Aorta (tissue), 5 donors: Measurements from ENCODE around the gene ITPRIPL1. TPM values are rescaled to one million over a fixed set of nuclear protein-coding genes. Genes with fewer than 3 reads are reported as not detected.
"Not testable (repeated sequence)": the region's sequence is repeated elsewhere in the genome, so short reads cannot be mapped to it uniquely, and the experiment has no call there.

Experiments
- ATAC-seq: fragments of 200-7000 bp; cut with Tn5 transposase; one replicate; pipeline ENCODE4 v1.9.1; 2022; ENCODE audit warnings: moderate library complexity; ENCODE audit not compliant: low FRiP score
- DNase-seq, 2 donors: peaks; one replicate each; pipeline ENCODE4 v3.0.0-alpha.2; 2020
- H3K27ac ChIP-seq, 2 donors: one replicate each; pipeline ENCODE4 v1.5.1; 2013; ENCODE audit warnings: low read length in 2 of 2, mild to moderate bottlenecking in 2 of 2, moderate library complexity in 2 of 2, control low read depth in 1 of 2, inconsistent platforms in 1 of 2, low read depth in 1 of 2
- H3K27me3 ChIP-seq, 2 donors: one replicate each; pipeline ENCODE4 v1.6.1; 2013; ENCODE audit warnings: control low read depth in 1 of 2, low read length in 1 of 2, mild to moderate bottlenecking in 1 of 2, moderate library complexity in 1 of 2; ENCODE audit not compliant: insufficient read depth in 2 of 2, control insufficient read depth in 1 of 2
- H3K36me3 ChIP-seq, 2 donors: one replicate each; pipeline ENCODE4 v1.6.1; 2013; ENCODE audit warnings: control low read depth in 1 of 2, low read length in 1 of 2, mild to moderate bottlenecking in 1 of 2; ENCODE audit not compliant: insufficient read depth in 2 of 2, control insufficient read depth in 1 of 2
- H3K4me1 ChIP-seq, 2 donors: one replicate each; pipeline ENCODE4 v1.6.1; 2013; ENCODE audit warnings: low read length in 2 of 2, control low read depth in 1 of 2, mild to moderate bottlenecking in 1 of 2, moderate library complexity in 1 of 2; ENCODE audit not compliant: insufficient read depth in 2 of 2, control insufficient read depth in 1 of 2
- H3K4me3 ChIP-seq, 2 donors: one replicate each; pipeline ENCODE4 v1.5.1; 2013; ENCODE audit warnings: low read length in 2 of 2, control low read depth in 1 of 2, mild to moderate bottlenecking in 1 of 2
- H3K9me3 ChIP-seq: one replicate; pipeline ENCODE4 v1.6.1; 2013; ENCODE audit warnings: mild to moderate bottlenecking, low read length; ENCODE audit not compliant: control insufficient read depth
- WGBS, 2 donors: extraction: QIAGEN DNeasy Blood & Tissue Kit; methylation state at CpG; one replicate each; pipeline ENCODE4 v1.1.7; 2013; 5-methylcytosine and 5-hydroxymethylcytosine counted together
- intact Hi-C, 2 donors: fragments of 100-400 bp; cut with DNase I; formaldehyde crosslinking; loops; one replicate each; pipeline versions ENCODE4 v1.14.2 to v1.15.0; 2022
- long read RNA-seq, 2 donors: library from polyadenylated mRNA; unstranded; transcript quantifications; one replicate each; pipeline ENCODE4 v2.0.0, GENCODE V29; 2020 to 2021
- polyA plus RNA-seq, 2 donors: library from polyadenylated mRNA; stranded (reverse); fragments of 200-250 nt; gene quantifications; one replicate each; pipeline ENCODE4 v1.2.3, GENCODE V29; 2013
- total RNA-seq, 2 donors: library from RNA; stranded (reverse); fragmentation: NEBNext Ultra II Directional; extraction: Animal tissue kit (Norgen Biotek cat#: 25700); gene quantifications; one replicate each; pipeline ENCODE4 v1.2.1, GENCODE V29; 2021
- donor health status: healthy with polysubstance abuse.
- donor health status: Bipolar disorder and iron deficiency.
- donor health status: DM: no; HTN: no; CAD: no.
- donor health status: DM: no; HTN: no; CAD: no.
- donor health status: DM: yes; HTN: yes; CAD: no.

Gene ITPRIPL1
- total RNA-seq (1 to 10 TPM; 1.9 to 3.6 TPM), polyA plus RNA-seq (1 to 10 TPM in 1 of 2 donors, not detected in 1; 1.2 TPM)
- long read RNA-seq, donor 1, full-length matches to known transcripts = 11 of 12 reads
- long read RNA-seq, donor 1, partial matches to known transcripts = 0 of 12 reads
- long read RNA-seq, donor 1, other reads (novel, unspliced or antisense) = 1 of 12 reads
- long read RNA-seq, donor 2, partial matches to known transcripts = 0 of 2 reads
- long read RNA-seq, donor 2, other reads (novel, unspliced or antisense) = 0 of 2 reads

GRCh38 chr2:96325041-96325883 is at the start of gene ITPRIPL1:
TSS of gene ITPRIPL1 (plus strand) at chr2:96325317. CDS start at chr2:96325840, 523 bp downstream.
- 3 to 4% methylated on average over 54 to 58 of the region's 58 CpGs for WGBS, 2 donors
- Histone ChIP-seq H3K4me3 (peak within 1 kb of the TSS; percentile 40 to 63), H3K27ac (no peak within 1 kb of the TSS), H3K27me3 (no peaks in the 10 kb centered on the region), H3K36me3 (no peaks in the 10 kb centered on the region), H3K4me1 (no peaks in the 10 kb centered on the region), H3K9me3 (no peaks in the 10 kb centered on the region)
- DNase-seq = peak in 1 of 2 donors; percentile 79
- ATAC-seq = peak; percentile 40
- intact Hi-C loops = no loop called here

- intact Hi-C loops = no loop called here
- Histone ChIP-seq H3K36me3 (peaks cover 10 to 28% of the 10 kb centered on the region in 2 donors), H3K27ac (no peak overlapping the region), H3K4me3 (no peak overlapping the region), H3K27me3 (no peaks in the 10 kb centered on the region), H3K9me3 (no peaks in the 10 kb centered on the region), H3K4me1 (no peaks in the 10 kb centered on the region)
- 93 to 95% methylated on average over 21 of the region's 21 CpGs for WGBS, 2 donors
- DNase-seq (no peak), ATAC-seq (no peak)
Observed at GRCh38 chr2:96276787-96277499, 48.2 kb upstream of the ITPRIPL1 start.

GRCh38 chr2:96287273-96287856 is 37.8 kb upstream of the ITPRIPL1 start:
- Histone ChIP-seq H3K4me1 (no peaks in the 10 kb centered on the region), H3K4me3 (no peak overlapping the region), H3K27me3 (no peaks in the 10 kb centered on the region), H3K36me3 (peaks cover 6 to 47% of the 10 kb centered on the region in 2 donors), H3K9me3 (no peaks in the 10 kb centered on the region), H3K27ac (no peak overlapping the region)
- DNase-seq = no peak
- intact Hi-C loops = no loop called here
- 85 to 86% methylated on average over 6 of the region's 6 CpGs for WGBS, 2 donors
- ATAC-seq = no peak

- no peak for DNase-seq
- ATAC-seq = no peak
- intact Hi-C loops = no loop called here
- 91 to 98% methylated on average over 5 of the region's 5 CpGs for WGBS, 2 donors
- H3K27ac ChIP-seq = no peak overlapping the region
- H3K4me3 ChIP-seq = no peak overlapping the region
- H3K4me1 ChIP-seq = no peaks in the 10 kb centered on the region
- peaks cover 2% of the 10 kb centered on the region for H3K9me3 ChIP-seq
- H3K27me3 ChIP-seq = no peaks in the 10 kb centered on the region
- peaks cover 5 to 43% of the 10 kb centered on the region in 2 donors for H3K36me3 ChIP-seq
Observed at GRCh38 chr2:96291751-96292150, 33.4 kb upstream of the ITPRIPL1 start.

- intact Hi-C loops, ATAC-seq: not testable (repeated sequence)
- WGBS, 2 donors = 81 to 82% methylated on average over 8 of the region's 8 CpGs
Observed at GRCh38 chr2:96294271-96294670, 30.8 kb upstream of the ITPRIPL1 start.

GRCh38 chr2:96296925-96297324 is 28.2 kb upstream of the ITPRIPL1 start:
- no peak overlapping the region for H3K27ac ChIP-seq
- WGBS, 2 donors = 75% methylated on average over 5 of the region's 5 CpGs
- intact Hi-C loops = no loop called here
- H3K4me3 ChIP-seq = no peak overlapping the region
- H3K9me3 ChIP-seq = peaks cover 2% of the 10 kb centered on the region
- no peaks in the 10 kb centered on the region for H3K27me3 ChIP-seq
- H3K36me3 ChIP-seq = peaks cover 3 to 34% of the 10 kb centered on the region in 2 donors
- H3K4me1 ChIP-seq = no peaks in the 10 kb centered on the region
- no peak for ATAC-seq
- no peak for DNase-seq

More at GRCh38 chr2:96294271-96294670, 30.8 kb upstream of the ITPRIPL1 start:
- H3K36me3 ChIP-seq = peaks cover 5 to 44% of the 10 kb centered on the region in 2 donors
- not testable (repeated sequence) for DNase-seq, H3K9me3 ChIP-seq, H3K27me3 ChIP-seq, H3K4me1 ChIP-seq, H3K4me3 ChIP-seq, H3K27ac ChIP-seq

GRCh38 chr2:96301865-96302264 is 23.3 kb upstream of the ITPRIPL1 start:
- 51 to 55% methylated on average over 1 of the region's 1 CpG for WGBS, 2 donors
- no peaks in the 10 kb centered on the region for H3K27me3 ChIP-seq
- H3K4me3 ChIP-seq = no peak overlapping the region
- H3K27ac ChIP-seq = no peak overlapping the region
- ATAC-seq = no peak
- intact Hi-C loops = loop anchor here (5.0 to 10.0 kb wide), 2 partner anchors 35 to 203 kb away; partner anchors contain the start of genes CIAO1 (in 1 of the 2), NEURL3 (in 1 of the 2) and TMEM127 (in 1 of the 2)
- H3K9me3 ChIP-seq = no peaks in the 10 kb centered on the region
- H3K36me3 ChIP-seq = peaks cover 0 to 18% of the 10 kb centered on the region in 2 donors
- DNase-seq = no peak
- H3K4me1 ChIP-seq = no peaks in the 10 kb centered on the region

- DNase-seq = no peak
- WGBS, 2 donors = 59 to 61% methylated on average over 11 of the region's 11 CpGs
- no peak overlapping the region for H3K27ac ChIP-seq
- intact Hi-C loops = loop anchor here (2.0 to 10.0 kb wide), 4 partner anchors 37 to 204 kb away; partner anchors contain the start of genes CIAO1 (in 1 of the 2), NEURL3 (in 1 of the 2) and TMEM127 (in 1 of the 2)
- peaks cover 0 to 4% of the 10 kb centered on the region in 2 donors for H3K36me3 ChIP-seq
- no peak for ATAC-seq
- H3K4me1 ChIP-seq = no peaks in the 10 kb centered on the region
- peak overlapping the region; percentile 28 to 74 for H3K4me3 ChIP-seq
- no peaks in the 10 kb centered on the region for H3K9me3 ChIP-seq
- H3K27me3 ChIP-seq = no peaks in the 10 kb centered on the region
Observed at GRCh38 chr2:96304606-96305005, 20.5 kb upstream of the ITPRIPL1 start.
